AG04450 (cell line): ENCODE measurements around the gene LYPD4. TPM values are rescaled to one million over a fixed set of nuclear protein-coding genes. Genes with fewer than 3 reads are reported as not detected.
"Not testable (repeated sequence)": the region's sequence is repeated elsewhere in the genome, so short reads cannot be mapped to it uniquely, and the experiment has no call there.

Experiments
- CTCF ChIA-PET: fragments of 300-600, 350-600 bp; formaldehyde crosslinking; extraction: SDS; loops from one replicate; lab custom pipeline; 2022; ENCODE audit warnings: antibody characterized with exemption, inconsistent platforms; lab: Charles Lee
- POLR2A ChIA-PET: fragments of 350-600 bp; formaldehyde crosslinking; extraction: SDS; loops from one replicate; lab custom pipeline; 2021; ENCODE audit warnings: antibody characterized with exemption, inconsistent platforms; lab: Yijun Ruan, JAX
- DNase-seq: peaks from one replicate; pipeline ENCODE4 v3.0.0-alpha.2; 2011; ENCODE audit warnings: low read depth, low spot score
- H3K27ac ChIP-seq: one replicate; pipeline ENCODE4 v1.5.1; 2012; ENCODE audit warnings: low read depth, low read length, control low read depth
- H3K27me3 ChIP-seq: one replicate; pipeline ENCODE4 v1.6.0; 2012; ENCODE audit warnings: low read length; ENCODE audit not compliant: control insufficient read depth, insufficient read depth
- H3K4me3 ChIP-seq: 2 replicates; pipeline ENCODE4 v1.5.1; 2011; ENCODE audit warnings: mild to moderate bottlenecking, low read depth, low read length, control low read depth
- H3K9me3 ChIP-seq: 2 replicates; pipeline ENCODE4 v1.5.1; 2012; ENCODE audit warnings: low read length; ENCODE audit not compliant: control insufficient read depth, insufficient read depth
- CTCF ChIP-seq: IDR thresholded peaks from 2 replicates; pipeline ENCODE4 v1.5.1; 2011; ENCODE audit warnings: low read depth, low read length, control low read depth, inconsistent platforms
- polyA plus RNA-seq: library from polyadenylated mRNA; depleted of rRNA; stranded (reverse); fragments of >200 nt; gene quantifications from 2 replicates; pipeline ENCODE4 v1.2.3, GENCODE V29; 2011

Gene LYPD4
- polyA plus RNA-seq, 1 experiment = not detected

GRCh38 chr19:41879080-41879479 is 34.6 kb upstream of the LYPD4 start:
- ChIA-PET POLR2A (no interaction called here), CTCF (no interaction called here)
- TF ChIP-seq CTCF = no peak
- no peak for DNase-seq
- 0 out of 2 replicates have a peak, but pooled peaks cover 4% of the 10 kb centered on the region for H3K9me3 ChIP-seq
- no peak overlapping the region for H3K27ac ChIP-seq
- H3K4me3 ChIP-seq = no peak overlapping the region
- peaks cover 24% of the 10 kb centered on the region for H3K27me3 ChIP-seq

GRCh38 chr19:41877916-41878905 is 33.7 kb upstream of the LYPD4 start:
- DNase-seq = no peak
- Histone ChIP-seq H3K27me3 (peaks cover 24% of the 10 kb centered on the region), H3K9me3 (0 out of 2 replicates have a peak, but pooled peaks cover 1% of the 10 kb centered on the region), H3K4me3 (no peak overlapping the region), H3K27ac (no peak overlapping the region)
- no peak for TF ChIP-seq CTCF
- CTCF ChIA-PET = no interaction called here
- POLR2A ChIA-PET = no interaction called here

GRCh38 chr19:41876847-41877832 is 32.7 kb upstream of the LYPD4 start, which contains the start of gene CD79A:
TSS of gene CD79A (plus strand) at chr19:41877279. CDS start at chr19:41877305, 26 bp downstream.
- ChIA-PET POLR2A (no interaction called here), CTCF (no interaction called here)
- no peak within 1 kb of the TSS for H3K27ac ChIP-seq
- DNase-seq = no peak
- peaks cover 24% of the 10 kb centered on the region for H3K27me3 ChIP-seq
- TF ChIP-seq CTCF = no peak
- H3K9me3 ChIP-seq = no peaks in the 10 kb centered on the region
- no peak within 1 kb of the TSS for H3K4me3 ChIP-seq

GRCh38 chr19:41875973-41876372 is 31.5 kb upstream of the LYPD4 start:
- H3K27ac ChIP-seq, CTCF ChIA-PET, DNase-seq, H3K9me3 ChIP-seq, POLR2A ChIA-PET, H3K4me3 ChIP-seq: not testable (repeated sequence)
- peaks cover 23% of the 10 kb centered on the region for H3K27me3 ChIP-seq
